ENCODE measurements around the gene RSPO3. TPM values are rescaled to one million over a fixed set of nuclear protein-coding genes. Genes with fewer than 3 reads are reported as not detected.

RSPO3 gene
- total and polyA plus RNA-seq, 2 of the 4 experiments (the other 2 are of a cell fraction) = not detected

GRCh38 chr6:127222418-127222817 lies 103.9 kb downstream of the RSPO3 start:
- no peak overlapping the region for H3K27ac ChIP-seq (ENCODE audit: insufficient read depth, low read length)
- no peaks in the 10 kb centered on the region for H3K9me3 ChIP-seq (ENCODE audit: control insufficient read depth, insufficient read depth, low read length)
- H2BK15ac ChIP-seq (ENCODE audit: low read depth, low read length) = no peak overlapping the region
- H4K5ac ChIP-seq (ENCODE audit: low read depth, low read length) = no peak overlapping the region
- no peak overlapping the region for H4K91ac ChIP-seq (ENCODE audit: insufficient read depth, low read depth, low read length)
- no peaks in the 10 kb centered on the region for H3K27me3 ChIP-seq (ENCODE audit: control insufficient read depth, insufficient read depth, low read length)
- H3K4me2 ChIP-seq (ENCODE audit: low read depth, low read length) = no peak overlapping the region
- H3K4ac ChIP-seq (ENCODE audit: low read depth, low read length) = no peak overlapping the region
- no peak overlapping the region for H3K56ac ChIP-seq (ENCODE audit: extremely low read depth, insufficient read depth, low read length)
- H3K9ac ChIP-seq (ENCODE audit: low read depth, low read length) = no peak overlapping the region
- DNase-seq = no peak
- WGBS, 2 experiments (ENCODE audit: extremely low coverage in 2 of 2, insufficient read length in 1 of 2) = no CpG with 5 or more reads among the region's 1 CpG
- H3K9me1 ChIP-seq (ENCODE audit: insufficient read depth, low read length) = no peaks in the 10 kb centered on the region
- H2BK20ac ChIP-seq (ENCODE audit: low read depth, low read length) = no peak overlapping the region
- no peak overlapping the region for H3K18ac ChIP-seq (ENCODE audit: low read depth, low read length)
- no peak overlapping the region for H3K23ac ChIP-seq (ENCODE audit: low read depth, low read length)
- H3K14ac ChIP-seq (replicated peaks; ENCODE audit: low read depth, low read length) = no peak overlapping the region
- no peaks in the 10 kb centered on the region for H3K36me3 ChIP-seq (ENCODE audit: control insufficient read depth, insufficient read depth, low read length)
- no peak overlapping the region for H3K4me3 ChIP-seq (ENCODE audit: insufficient read depth, low read depth, low read length)
- ChIA-PET POLR2A (ENCODE audit: unreplicated experiment) (no interaction called here), CTCF (no interaction called here)
- H2AK9ac ChIP-seq (replicated peaks; ENCODE audit: low read depth, low read length, poor library complexity) = no peak overlapping the region
- H3K4me1 ChIP-seq (ENCODE audit: control insufficient read depth, insufficient read depth, low read length) = no peaks in the 10 kb centered on the region
- H4K8ac ChIP-seq (ENCODE audit: low read depth in 2 of 2, low read length in 2 of 2) = no peak overlapping the region
- H2AK5ac ChIP-seq (ENCODE audit: low read depth, low read length) = no peak overlapping the region
- no peak overlapping the region for H2BK5ac ChIP-seq (ENCODE audit: low read depth, low read length, poor library complexity, severe bottlenecking)
- intact Hi-C loops (cut with micrococcal nuclease) (no loop called here), dilution Hi-C loops (cut with HindIII; ENCODE audit: low sequenced_read_pairs, unreplicated experiment) (no loop called here), in situ Hi-C loops (cut with MboI; ENCODE audit: low sequenced_read_pairs) (no loop called here)
- no TSS peak for BruUV-seq (replicated peaks)
- TF ChIP-seq CTCF (conservative IDR thresholded peaks at IDR 0.05; ENCODE audit: low read depth, low read length) (no peak), SMC3 (IDR thresholded peaks at IDR 0.05; ENCODE audit: low read depth, low read length) (no peak), RAD21 (IDR thresholded peaks at IDR 0.05; ENCODE audit: low read length) (no peak), FOS (IDR thresholded peaks at IDR 0.05; ENCODE audit: low read depth, low read length) (no peak), RFX5 (IDR thresholded peaks at IDR 0.05; ENCODE audit: low read depth, low read length) (no peak), RCOR1 (IDR thresholded peaks at IDR 0.05; ENCODE audit: insufficient replicate concordance, low read length) (no peak), MXI1 (IDR thresholded peaks at IDR 0.05; ENCODE audit: borderline replicate concordance, low read depth, low read length) (no peak), CEBPB (IDR thresholded peaks at IDR 0.05; ENCODE audit: low read depth, low read length) (no peak), NFE2L2 (IDR thresholded peaks at IDR 0.05; ENCODE audit: low read depth, low read length) (no peak)
- H3K79me1 ChIP-seq (ENCODE audit: low read depth in 1 of 2, low read length in 2 of 2) = no peaks in the 10 kb centered on the region
- no peak for ATAC-seq (ENCODE audit: low read depth)
- no peak overlapping the region for H2BK120ac ChIP-seq (ENCODE audit: low read depth, low read length)
- no peaks in the 10 kb centered on the region for H4K20me1 ChIP-seq (ENCODE audit: insufficient read depth, low read length)
- no peak overlapping the region for H2AFZ ChIP-seq (replicated peaks; ENCODE audit: low read length, poor library complexity)

Data from IMR-90 (cell line).